PFSK-1 (cell line): ENCODE measurements around the gene RTCA.

Experiments
- FOXP2 ChIP-seq: optimal IDR thresholded peaks from 2 replicates; pipeline ENCODE3; 2011; ENCODE audit warnings: borderline replicate concordance, control low read depth, inconsistent platforms; ENCODE audit not compliant: insufficient read depth; ENCODE audit errors: extremely low read length, extremely low read depth
- POLR2AphosphoS5 ChIP-seq: IDR thresholded peaks from 2 replicates; pipeline ENCODE4 v1.6.1; 2012; ENCODE audit warnings: low read depth, mild to moderate bottlenecking, control low read depth, low read length, moderate library complexity
- REST ChIP-seq, 2 experiments: IDR thresholded peaks; 2 replicates each; pipeline versions ENCODE4 v1.6.1 to v1.8.0; 2011 to 2012; ENCODE audit warnings: low read depth in 2 of 2, low read length in 2 of 2, control low read depth in 1 of 2, inconsistent platforms in 1 of 2, mild to moderate bottlenecking in 1 of 2, moderate library complexity in 1 of 2; ENCODE audit not compliant: insufficient read depth in 1 of 2
- SIN3A ChIP-seq: IDR thresholded peaks from 2 replicates; pipeline ENCODE4 v1.6.1; 2012; ENCODE audit warnings: mild to moderate bottlenecking, low read length, moderate library complexity, borderline replicate concordance; ENCODE audit not compliant: insufficient read depth
- TAF1 ChIP-seq: IDR thresholded peaks from 2 replicates; pipeline ENCODE4 v1.6.1; 2012; ENCODE audit warnings: low read length, control low read depth, borderline replicate concordance; ENCODE audit not compliant: insufficient read depth

RTCA gene

GRCh38 chr1:100265562-100265930, 470 bp upstream of the RTCA start:
- TF ChIP-seq REST (IDR thresholded peaks at IDR 0.05; ENCODE audit: insufficient read depth in 1 of 2, low read depth in 2 of 2, low read length in 2 of 2) (no peak), FOXP2 (no peak), TAF1 (no peak), POLR2AphosphoS5 (no peak), SIN3A (no peak)

GRCh38 chr1:100266741-100267140, 725 bp downstream of the RTCA start:
- TF ChIP-seq SIN3A (no peak), FOXP2 (no peak), REST (IDR thresholded peaks at IDR 0.05; ENCODE audit: insufficient read depth in 1 of 2, low read depth in 2 of 2, low read length in 2 of 2) (no peak), TAF1 (no peak), POLR2AphosphoS5 (no peak)

GRCh38 chr1:100267284-100267683, 1.3 kb downstream of the RTCA start:
- TF ChIP-seq TAF1 (no peak), POLR2AphosphoS5 (no peak), SIN3A (no peak), REST (IDR thresholded peaks at IDR 0.05; ENCODE audit: insufficient read depth in 1 of 2, low read depth in 2 of 2, low read length in 2 of 2) (no peak), FOXP2 (no peak)

GRCh38 chr1:100268202-100268601, 2.2 kb downstream of the RTCA start:
- TF ChIP-seq TAF1: no peak
- no peak for TF ChIP-seq REST (IDR thresholded peaks at IDR 0.05; ENCODE audit: insufficient read depth in 1 of 2, low read depth in 2 of 2, low read length in 2 of 2)

GRCh38 chr1:100277866-100278265, 11.8 kb downstream of the RTCA start:
- TF ChIP-seq REST (IDR thresholded peaks at IDR 0.05; ENCODE audit: insufficient read depth in 1 of 2, low read depth in 2 of 2, low read length in 2 of 2): no peak
